CD4-positive, alpha-beta T cell (primary cell): ENCODE measurements around the gene STMN3. TPM values are rescaled to one million over a fixed set of nuclear protein-coding genes. Genes with fewer than 3 reads are reported as not detected.
"Not testable (repeated sequence)": the region's sequence is repeated elsewhere in the genome, so short reads cannot be mapped to it uniquely, and the experiment has no call there.

Experiments used
- ATAC-seq: fragments of 200-7000 bp; cut with Tn5 transposase; one replicate; pipeline ENCODE4 v1.10.0; 2022; ENCODE audit warnings: mild to moderate bottlenecking; ENCODE audit not compliant: poor library complexity
- CTCF ChIA-PET: fragments of 350-600 bp; sonication (Branson Sonifier 250); formaldehyde crosslinking; loops from one replicate; lab custom pipeline; 2021; ENCODE audit warnings: antibody characterized with exemption, inconsistent platforms; lab: Charles Lee
- POLR2A ChIA-PET: fragments of 350-600 bp; sonication (Branson Sonifier 250); formaldehyde crosslinking; loops from one replicate; lab custom pipeline; 2021; ENCODE audit warnings: antibody characterized with exemption, inconsistent platforms; lab: Charles Lee
- DNase-seq, 14 experiments: peaks; one replicate each; pipeline ENCODE4 v3.0.0-alpha.2; 2013 to 2020; ENCODE audit warnings: mixed read lengths in 2 of 14
- H3K27ac ChIP-seq, 2 donors: one replicate each; pipeline versions ENCODE4 v1.5.1 to v1.7.0; 2013; ENCODE audit warnings: low read length in 2 of 2, low read depth in 1 of 2, mild to moderate bottlenecking in 1 of 2
- H3K27me3 ChIP-seq, 2 experiments: 1 replicate in 1 of 2; 2 replicates in 1 of 2; pipeline versions ENCODE4 v1.6.1 to v1.7.0; 2013; ENCODE audit warnings: low read length in 2 of 2, control low read depth in 1 of 2, mild to moderate bottlenecking in 1 of 2, moderate library complexity in 1 of 2; ENCODE audit not compliant: insufficient read depth in 2 of 2, control insufficient read depth in 1 of 2
- H3K36me3 ChIP-seq: one replicate; pipeline ENCODE4 v1.6.1; 2013; ENCODE audit warnings: low read length, control low read depth; ENCODE audit not compliant: insufficient read depth
- H3K4me1 ChIP-seq: one replicate; pipeline ENCODE4 v1.6.1; 2013; ENCODE audit warnings: low read length, control low read depth; ENCODE audit not compliant: insufficient read depth
- H3K4me3 ChIP-seq: one replicate; pipeline ENCODE4 v1.5.1; 2013; ENCODE audit warnings: mild to moderate bottlenecking, low read length, moderate library complexity
- H3K9me3 ChIP-seq, 2 experiments: 1 replicate in 1 of 2; 2 replicates in 1 of 2; pipeline versions ENCODE4 v1.6.1 to v1.7.0; 2013; ENCODE audit warnings: low read length in 2 of 2, mild to moderate bottlenecking in 2 of 2, control low read depth in 1 of 2, moderate library complexity in 1 of 2; ENCODE audit not compliant: control insufficient read depth in 1 of 2, insufficient read depth in 1 of 2
- H3K27ac Mint-ChIP-seq: one replicate; pipeline ENCODE4 v1.8.0; 2020; ENCODE audit warnings: mixed read lengths
- H3K27me3 Mint-ChIP-seq: one replicate; pipeline ENCODE4 v1.8.0; 2021; ENCODE audit warnings: mixed read lengths
- H3K36me3 Mint-ChIP-seq: one replicate; pipeline ENCODE4 v1.8.0; 2021; ENCODE audit warnings: low read depth, mixed read lengths
- H3K4me1 Mint-ChIP-seq: one replicate; pipeline ENCODE4 v1.8.0; 2021; ENCODE audit warnings: low read depth, mixed read lengths
- H3K4me3 Mint-ChIP-seq: one replicate; pipeline ENCODE4 v1.8.0; 2020; ENCODE audit warnings: mild to moderate bottlenecking, mixed read lengths
- H3K9me3 Mint-ChIP-seq: one replicate; pipeline ENCODE4 v1.8.0; 2020; ENCODE audit warnings: mixed read lengths
- CTCF ChIP-seq: fragments of 200-600 bp; IDR thresholded peaks from one replicate; pipeline ENCODE4 v1.8.0; 2022; ENCODE audit warnings: antibody characterized with exemption, mild to moderate bottlenecking
- intact Hi-C, 2 experiments: fragments of 100-400 bp; cut with DNase I in 1 of 2; cut with micrococcal nuclease in 1 of 2; formaldehyde crosslinking; loops; one replicate each; pipeline versions ENCODE4 v1.15.1 to v1.9.0; 2023 to 2025; cut with DNase I, micrococcal nuclease
- total RNA-seq, 174 experiments: library from RNA in 2 of 174; stranded (reverse) in 2 of 174; gene quantifications; one replicate each; pipeline ENCODE4 v1.2.3 and lab custom pipeline; 2021 to 2026

STMN3 gene
- total RNA-seq, 2 experiments from 2014 or later: 122 to 127 TPM

GRCh38 chr20:63602321-63602720 lies 50.9 kb downstream of the STMN3 start:
- no peak for TF ChIP-seq CTCF
- Mint-ChIP-seq H3K4me1 (no peaks in the 10 kb centered on the region), H3K4me3 (no peak overlapping the region), H3K27me3 (no peaks in the 10 kb centered on the region), H3K27ac (no peak overlapping the region), H3K36me3 (peaks cover 46% of the 10 kb centered on the region), H3K9me3 (no peaks in the 10 kb centered on the region)
- no peaks in the 10 kb centered on the region for H3K27me3 ChIP-seq
- peaks cover 0 to 10% of the 10 kb centered on the region in 2 experiments for H3K9me3 ChIP-seq
- H3K4me1 ChIP-seq: peaks cover 16% of the 10 kb centered on the region
- H3K36me3 ChIP-seq: peaks cover 48% of the 10 kb centered on the region
- intact Hi-C loops: no loop called here
- peak overlapping the region in 1 of 2 donors; percentile 30 for H3K27ac ChIP-seq
- ATAC-seq (no peak), DNase-seq (no peak)
- ChIA-PET POLR2A (interaction anchor here (0.9 kb wide), 1 partner anchor 39 kb away, joined by 4 read pairs; no protein-coding TSS in a partner anchor), CTCF (no interaction called here)
- H3K4me3 ChIP-seq: no peak overlapping the region

GRCh38 chr20:63601679-63602078 lies 51.5 kb downstream of the STMN3 start:
- H3K4me1 ChIP-seq: peaks cover 16% of the 10 kb centered on the region
- H3K27me3 ChIP-seq, H3K4me3 ChIP-seq, ATAC-seq, intact Hi-C loops, H3K9me3 Mint-ChIP-seq, H3K4me1 Mint-ChIP-seq, H3K27ac Mint-ChIP-seq, H3K4me3 Mint-ChIP-seq, CTCF ChIA-PET, POLR2A ChIA-PET, H3K27me3 Mint-ChIP-seq: not testable (repeated sequence)
- DNase-seq: peak in 7 of 14 experiments; percentile 7 to 55 (median 38)
- H3K27ac ChIP-seq: peak overlapping the region; percentile 24 to 30
- peaks cover 0 to 10% of the 10 kb centered on the region in 2 experiments for H3K9me3 ChIP-seq
- peaks cover 49% of the 10 kb centered on the region for H3K36me3 ChIP-seq
- H3K36me3 Mint-ChIP-seq: peaks cover 46% of the 10 kb centered on the region

- H3K27me3 Mint-ChIP-seq: no peaks in the 10 kb centered on the region
- Histone ChIP-seq H3K9me3 (peaks cover 0 to 10% of the 10 kb centered on the region in 2 experiments), H3K4me1 (peaks cover 16% of the 10 kb centered on the region), H3K27me3 (no peaks in the 10 kb centered on the region), H3K36me3 (peaks cover 54% of the 10 kb centered on the region), H3K4me3 (no peak overlapping the region), H3K27ac (no peak overlapping the region)
- H3K4me1 Mint-ChIP-seq: no peaks in the 10 kb centered on the region
- intact Hi-C loops: no loop called here
- ATAC-seq (no peak), DNase-seq (no peak)
- POLR2A ChIA-PET: interaction anchor here (0.7 to 1.2 kb wide), 2 partner anchors 12 to 31 kb away, joined by 3 read pairs; no protein-coding TSS in a partner anchor
- no peak overlapping the region for H3K27ac Mint-ChIP-seq
- peaks cover 55% of the 10 kb centered on the region for H3K36me3 Mint-ChIP-seq
- H3K4me3 Mint-ChIP-seq: no peak overlapping the region
- no peaks in the 10 kb centered on the region for H3K9me3 Mint-ChIP-seq
- CTCF ChIA-PET: no interaction called here
- no peak for TF ChIP-seq CTCF
These were observed 53.7 kb downstream of the STMN3 start for GRCh38 chr20:63599396-63600050.
